PC-9 (cell line): ENCODE results near the gene PTGER2. TPM values are rescaled to one million over a fixed set of nuclear protein-coding genes. Genes with fewer than 3 reads are reported as not detected.

Experiments
- BruUV-seq: library from RNA; stranded (reverse); fragments of 400-500 nt; replicated peaks from 2 replicates; lab custom pipeline; 2021; lab: Mats Ljungman, UMichigan
- CTCF ChIA-PET: fragments of 300-600 bp; sonication (Branson Sonifier 250); formaldehyde crosslinking; loops from one replicate; lab custom pipeline; 2022; ENCODE audit warnings: antibody characterized with exemption; lab: Charles Lee
- POLR2A ChIA-PET: fragments of 300-600 bp; sonication (Branson Sonifier 250); formaldehyde crosslinking; loops from one replicate; lab custom pipeline; 2022; ENCODE audit warnings: antibody characterized with exemption; ENCODE audit not compliant: unreplicated experiment; lab: Charles Lee
- DNase-seq, 2 experiments: peaks; one replicate each; pipeline versions ENCODE4 v3.0.0 to v3.0.0-alpha.2; 2015 to 2022; ENCODE audit warnings: mixed read lengths in 1 of 2
- H2AFZ ChIP-seq: fragments of 200-600 bp; sonication (generic); 2 replicates; pipeline ENCODE4 v1.8.1; 2017; ENCODE audit warnings: antibody characterized with exemption
- H3F3A ChIP-seq: fragments of 200-600 bp; sonication (generic); 2 replicates; pipeline ENCODE4 v1.8.1; 2017; ENCODE audit warnings: antibody characterized with exemption, mild to moderate bottlenecking, low read depth; ENCODE audit not compliant: insufficient read depth
- H3K27ac ChIP-seq: fragments of 200-600 bp; sonication (generic); 2 replicates; pipeline ENCODE4 v1.6.1; 2016; ENCODE audit warnings: mixed run types
- H3K27me3 ChIP-seq: fragments of 200-600 bp; sonication (generic); 2 replicates; pipeline ENCODE4 v1.6.1; 2016; ENCODE audit warnings: low read depth, mixed run types; ENCODE audit not compliant: insufficient read depth
- H3K36me3 ChIP-seq: fragments of 200-600 bp; sonication (generic); 2 replicates; pipeline ENCODE4 v1.6.1; 2016; ENCODE audit warnings: low read depth, mixed run types
- H3K4me1 ChIP-seq: fragments of 200-600 bp; sonication (generic); replicated peaks from 2 replicates; pipeline ENCODE4 v1.6.1; 2016; ENCODE audit warnings: mixed run types; ENCODE audit not compliant: insufficient read depth
- H3K4me2 ChIP-seq: fragments of 200-600 bp; sonication (generic); 2 replicates; pipeline ENCODE4 v1.6.1; 2017; ENCODE audit warnings: mixed run types
- H3K4me3 ChIP-seq: fragments of 200-600 bp; sonication (generic); 2 replicates; pipeline ENCODE4 v1.6.1; 2016; ENCODE audit warnings: mixed run types
- H3K79me2 ChIP-seq: fragments of 200-600 bp; sonication (generic); 2 replicates; pipeline ENCODE4 v1.6.1; 2017; ENCODE audit warnings: low read depth, mixed run types
- H3K9me2 ChIP-seq: fragments of 200-600 bp; sonication (generic); 2 replicates; pipeline ENCODE4 v1.8.1; 2017; ENCODE audit warnings: mild to moderate bottlenecking; ENCODE audit not compliant: insufficient read depth
- H3K9me3 ChIP-seq: fragments of 200-600 bp; sonication (generic); 2 replicates; pipeline ENCODE4 v1.8.1; 2016; ENCODE audit warnings: low read depth; ENCODE audit not compliant: insufficient read depth
- H4K20me1 ChIP-seq: fragments of 200-600 bp; sonication (generic); 2 replicates; pipeline ENCODE4 v1.8.1; 2017; ENCODE audit not compliant: insufficient read depth
- EZH2 ChIP-seq: fragments of 200-600 bp; sonication (generic); IDR thresholded peaks from 2 replicates; pipeline ENCODE4 v1.8.0; 2017; ENCODE audit warnings: antibody characterized with exemption, low read depth
- intact Hi-C: fragments of 100-400 bp; cut with micrococcal nuclease; formaldehyde crosslinking; loops from one replicate; pipeline ENCODE4 v1.10.0; 2022; ENCODE audit not compliant: unreplicated experiment
- total RNA-seq: library from RNA; stranded (reverse); gene quantifications from 2 replicates; pipeline ENCODE4 v1.2.3, GENCODE V29; 2021
- TF ChIP-seq, protein P1 (sequence below): fragments of 200-600 bp; sonication (generic); conservative IDR thresholded peaks from 2 replicates; pipeline ENCODE4 v1.6.1; 2017; ENCODE audit warnings: mixed run types, antibody characterized with exemption, mild to moderate bottlenecking, moderate library complexity

Gene PTGER2
- total RNA-seq, 1 experiment from 2014 or later = 0.15 TPM

DNA sequence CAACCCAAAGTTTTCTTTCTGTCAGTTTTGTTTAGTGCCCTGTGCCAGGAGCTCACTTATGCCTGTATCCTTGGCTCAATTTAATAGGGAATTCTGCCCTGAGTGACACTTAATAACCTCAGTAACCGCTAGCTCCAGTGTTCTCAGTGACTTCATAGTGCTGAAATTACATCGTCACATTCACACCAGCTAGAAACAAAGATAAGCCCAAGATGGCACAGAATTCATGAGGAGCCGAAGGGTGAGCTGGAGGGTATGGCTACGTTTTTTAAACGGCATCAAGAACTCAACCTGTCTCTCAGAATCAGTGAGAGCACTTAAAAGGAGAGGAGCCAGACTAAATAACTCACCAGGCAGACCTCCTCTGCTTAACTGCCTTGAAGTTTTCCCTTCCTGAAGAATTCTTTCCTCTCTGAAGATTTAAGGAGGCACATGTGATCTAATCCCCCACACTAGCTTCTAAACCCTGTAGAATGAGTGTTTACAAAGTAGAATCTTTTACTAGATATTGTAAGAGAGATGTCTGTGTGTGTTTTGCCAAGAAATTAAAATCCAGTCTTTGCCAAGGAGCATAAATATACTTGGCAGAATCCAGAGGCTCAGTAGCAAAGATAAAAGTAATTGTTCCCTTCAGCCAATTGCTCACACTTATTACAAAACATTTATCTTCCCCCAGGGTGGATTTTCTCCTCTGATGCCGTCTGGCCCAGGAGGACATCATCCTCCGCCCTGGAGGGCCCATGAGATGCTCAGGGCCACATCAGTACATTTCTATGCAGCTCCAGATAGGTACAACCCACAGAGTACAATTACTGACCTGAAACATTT is 37.3 kb downstream of the PTGER2 start:
- H3K79me2 ChIP-seq = no peaks in the 10 kb centered on the region
- H3K4me1 ChIP-seq = peaks cover 16% of the 10 kb centered on the region
- ChIA-PET CTCF (no interaction called here), POLR2A (no interaction called here)
- TF ChIP-seq, protein P1, sequence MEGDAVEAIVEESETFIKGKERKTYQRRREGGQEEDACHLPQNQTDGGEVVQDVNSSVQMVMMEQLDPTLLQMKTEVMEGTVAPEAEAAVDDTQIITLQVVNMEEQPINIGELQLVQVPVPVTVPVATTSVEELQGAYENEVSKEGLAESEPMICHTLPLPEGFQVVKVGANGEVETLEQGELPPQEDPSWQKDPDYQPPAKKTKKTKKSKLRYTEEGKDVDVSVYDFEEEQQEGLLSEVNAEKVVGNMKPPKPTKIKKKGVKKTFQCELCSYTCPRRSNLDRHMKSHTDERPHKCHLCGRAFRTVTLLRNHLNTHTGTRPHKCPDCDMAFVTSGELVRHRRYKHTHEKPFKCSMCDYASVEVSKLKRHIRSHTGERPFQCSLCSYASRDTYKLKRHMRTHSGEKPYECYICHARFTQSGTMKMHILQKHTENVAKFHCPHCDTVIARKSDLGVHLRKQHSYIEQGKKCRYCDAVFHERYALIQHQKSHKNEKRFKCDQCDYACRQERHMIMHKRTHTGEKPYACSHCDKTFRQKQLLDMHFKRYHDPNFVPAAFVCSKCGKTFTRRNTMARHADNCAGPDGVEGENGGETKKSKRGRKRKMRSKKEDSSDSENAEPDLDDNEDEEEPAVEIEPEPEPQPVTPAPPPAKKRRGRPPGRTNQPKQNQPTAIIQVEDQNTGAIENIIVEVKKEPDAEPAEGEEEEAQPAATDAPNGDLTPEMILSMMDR = no peak
- TF ChIP-seq EZH2 = no peak
- intact Hi-C loops = no loop called here
- H2AFZ ChIP-seq = no peak overlapping the region
- no peak for DNase-seq
- H3K4me3 ChIP-seq = no peak overlapping the region
- no peak overlapping the region for H3K27ac ChIP-seq
- 0 out of 2 replicates have a peak, but pooled peaks cover 3% of the 10 kb centered on the region for H3K9me2 ChIP-seq
- BruUV-seq = no TSS peak
- no peaks in the 10 kb centered on the region for H4K20me1 ChIP-seq
- no peaks in the 10 kb centered on the region for H3F3A ChIP-seq
- no peaks in the 10 kb centered on the region for H3K36me3 ChIP-seq
- H3K4me2 ChIP-seq = no peak overlapping the region
- no peaks in the 10 kb centered on the region for H3K27me3 ChIP-seq
- no peaks in the 10 kb centered on the region for H3K9me3 ChIP-seq

DNA sequence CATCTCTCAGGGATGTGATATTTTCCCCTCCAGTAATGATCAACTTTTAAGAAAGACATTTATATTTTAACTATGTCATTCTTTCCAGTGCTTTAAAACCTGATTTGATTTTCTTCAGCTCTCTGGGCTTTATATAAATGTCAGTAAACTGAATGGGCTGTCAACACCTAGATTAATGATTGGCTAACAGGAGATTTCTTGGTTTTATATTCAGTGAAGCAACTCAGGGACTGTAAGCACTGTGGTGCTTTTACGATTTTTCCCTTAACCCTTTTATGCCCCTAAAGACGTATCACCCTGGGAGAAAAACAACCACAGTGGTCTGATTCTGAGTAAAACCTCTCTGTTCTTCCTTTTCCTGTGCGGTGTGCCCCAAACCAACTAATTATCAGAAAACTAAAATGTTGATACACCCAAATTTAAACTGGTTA is 38.0 kb downstream of the PTGER2 start:
- BruUV-seq = no TSS peak
- H2AFZ ChIP-seq = no peak overlapping the region
- no peaks in the 10 kb centered on the region for H3K79me2 ChIP-seq
- H3K4me2 ChIP-seq = no peak overlapping the region
- intact Hi-C loops = no loop called here
- TF ChIP-seq EZH2 = no peak
- TF ChIP-seq, protein P1 = no peak
- ChIA-PET POLR2A (no interaction called here), CTCF (no interaction called here)
- H4K20me1 ChIP-seq = no peaks in the 10 kb centered on the region
- H3K27me3 ChIP-seq = no peaks in the 10 kb centered on the region
- H3K9me2 ChIP-seq = 0 out of 2 replicates have a peak, but pooled peaks cover 3% of the 10 kb centered on the region
- H3K4me1 ChIP-seq = peaks cover 16% of the 10 kb centered on the region
- no peaks in the 10 kb centered on the region for H3K9me3 ChIP-seq
- no peak overlapping the region for H3K4me3 ChIP-seq
- H3K36me3 ChIP-seq = no peaks in the 10 kb centered on the region
- no peak overlapping the region for H3K27ac ChIP-seq
- DNase-seq = no peak
- H3F3A ChIP-seq = no peaks in the 10 kb centered on the region

DNA sequence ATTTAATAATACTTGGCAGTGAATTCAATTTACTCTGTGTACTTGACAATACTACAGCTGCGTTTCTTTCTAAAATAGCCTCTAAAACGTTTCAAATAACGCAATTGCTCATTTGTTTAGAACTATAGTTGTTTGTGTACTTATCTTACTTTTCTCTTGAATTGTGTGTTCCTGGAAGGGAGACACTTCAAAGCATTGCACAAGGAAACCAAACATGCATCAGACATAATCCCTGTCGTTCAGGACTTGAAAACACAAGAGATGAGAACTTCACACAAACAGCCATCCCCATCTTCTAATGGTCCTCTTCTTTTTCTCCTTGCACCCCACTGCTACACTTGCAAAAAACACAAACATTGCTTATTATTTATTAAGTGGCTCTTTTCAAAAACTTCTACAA is 38.5 kb downstream of the PTGER2 start:
- Histone ChIP-seq H3K9me3 (no peaks in the 10 kb centered on the region), H3K27ac (no peak overlapping the region), H3F3A (no peaks in the 10 kb centered on the region), H3K4me3 (no peak overlapping the region), H3K4me2 (no peak overlapping the region), H4K20me1 (no peaks in the 10 kb centered on the region), H3K9me2 (0 out of 2 replicates have a peak, but pooled peaks cover 3% of the 10 kb centered on the region), H3K4me1 (peaks cover 16% of the 10 kb centered on the region), H3K79me2 (no peaks in the 10 kb centered on the region), H3K36me3 (no peaks in the 10 kb centered on the region), H3K27me3 (no peaks in the 10 kb centered on the region), H2AFZ (no peak overlapping the region)
- intact Hi-C loops = no loop called here
- TF ChIP-seq, protein P1 = no peak
- no peak for TF ChIP-seq EZH2
- CTCF ChIA-PET = interaction anchor here (0.6 kb wide), 1 partner anchor 1409 kb away, joined by 4 read pairs; no protein-coding TSS in a partner anchor
- POLR2A ChIA-PET = no interaction called here
- BruUV-seq = no TSS peak
- no peak for DNase-seq
